Caco-2 (cell line): ENCODE measurements around the gene TRIML2. TPM values are rescaled to one million over a fixed set of nuclear protein-coding genes. Genes with fewer than 3 reads are reported as not detected.
A peak's percentile ranks its signal among the peaks of the same experiment; 100 is the strongest.

Source experiments
- Bru-seq: library from RNA; stranded (reverse); fragments of 400-500 nt; gene quantifications from one replicate; lab custom pipeline; 2021; lab: Mats Ljungman, UMichigan
- BruChase-seq, 2 experiments: library from RNA; stranded (reverse); fragments of 400-500 nt; gene quantifications; one replicate each; lab custom pipeline; 2021; lab: Mats Ljungman, UMichigan
- BruUV-seq: library from RNA; stranded (reverse); fragments of 400-500 nt; replicated peaks from 2 replicates; lab custom pipeline; 2021; lab: Mats Ljungman, UMichigan
- CTCF ChIA-PET: fragments of 300-600 bp; sonication (Branson Sonifier 250); formaldehyde crosslinking; loops from one replicate; lab custom pipeline; 2022; ENCODE audit warnings: antibody characterized with exemption; lab: Charles Lee
- POLR2A ChIA-PET: fragments of 300-600 bp; sonication (Branson Sonifier 250); formaldehyde crosslinking; loops from one replicate; lab custom pipeline; 2022; ENCODE audit warnings: antibody characterized with exemption; lab: Charles Lee
- DNase-seq, 2 experiments: peaks; one replicate each; pipeline versions ENCODE4 v3.0.0 to v3.0.0-alpha.2; 2020 to 2022
- H3K27me3 ChIP-seq: replicated peaks from 2 replicates; pipeline ENCODE4 v1.6.0; 2011; ENCODE audit warnings: low read length; ENCODE audit not compliant: control insufficient read depth, insufficient read depth
- H3K36me3 ChIP-seq: 2 replicates; pipeline ENCODE4 v1.5.1; 2011; ENCODE audit warnings: low read length; ENCODE audit not compliant: control insufficient read depth, insufficient read depth
- H3K4me1 ChIP-seq: fragments of 250-450 bp; sonication (Bioruptor Pico); 2 replicates; pipeline ENCODE4 v1.5.1; 2020; ENCODE audit warnings: mild to moderate bottlenecking
- H3K4me3 ChIP-seq: 2 replicates; pipeline ENCODE4 v1.5.1; 2011; ENCODE audit warnings: low read depth, mild to moderate bottlenecking, control low read depth, low read length
- H3K9me3 ChIP-seq: fragments of 250-450 bp; sonication (Bioruptor Pico); 2 replicates; pipeline ENCODE4 v1.5.1; 2020; ENCODE audit warnings: mild to moderate bottlenecking, moderate library complexity
- H3K27ac Mint-ChIP-seq: one replicate; pipeline ENCODE4 v1.8.0; 2022; ENCODE audit warnings: mixed read lengths; ENCODE audit not compliant: unreplicated experiment
- H3K27me3 Mint-ChIP-seq: one replicate; pipeline ENCODE4 v1.8.0; 2022; ENCODE audit warnings: mixed read lengths; ENCODE audit not compliant: insufficient read depth, unreplicated experiment
- H3K36me3 Mint-ChIP-seq: one replicate; pipeline ENCODE4 v1.8.0; 2022; ENCODE audit warnings: mild to moderate bottlenecking, mixed read lengths; ENCODE audit not compliant: insufficient read depth, unreplicated experiment
- H3K4me1 Mint-ChIP-seq: one replicate; pipeline ENCODE4 v1.8.0; 2022; ENCODE audit warnings: low read depth, mixed read lengths; ENCODE audit not compliant: unreplicated experiment
- H3K4me3 Mint-ChIP-seq: one replicate; pipeline ENCODE4 v1.8.0; 2022; ENCODE audit warnings: mild to moderate bottlenecking, moderate library complexity, mixed read lengths; ENCODE audit not compliant: unreplicated experiment
- H3K9me3 Mint-ChIP-seq: one replicate; pipeline ENCODE4 v1.8.0; 2022; ENCODE audit warnings: mixed read lengths; ENCODE audit not compliant: unreplicated experiment
- intact Hi-C: fragments of 100-400 bp; cut with micrococcal nuclease; formaldehyde crosslinking; loops from one replicate; pipeline ENCODE4 v1.10.0; 2022; ENCODE audit not compliant: unreplicated experiment
- long read RNA-seq: library from polyadenylated mRNA; stranded (forward); transcript quantifications from one replicate; pipeline ENCODE4 v2.0.0, GENCODE V29; 2022
- total RNA-seq: library from RNA; stranded (reverse); gene quantifications from 2 replicates; pipeline ENCODE4 v1.2.3, GENCODE V29; 2022
- TF ChIP-seq, protein P1 (sequence below), 2 experiments: fragments of 200-600 bp in 1 of 2; IDR thresholded peaks; 1 replicate in 1 of 2; 2 replicates in 1 of 2; pipeline versions ENCODE4 v1.5.1 to v1.8.0; 2011 to 2022; ENCODE audit warnings: antibody characterized with exemption in 1 of 2, control low read depth in 1 of 2, inconsistent platforms in 1 of 2, low read depth in 1 of 2, low read length in 1 of 2, mild to moderate bottlenecking in 1 of 2, moderate library complexity in 1 of 2; ENCODE audit not compliant: insufficient read depth in 1 of 2, severe bottlenecking in 1 of 2, unreplicated experiment in 1 of 2

Gene TRIML2, protein sequence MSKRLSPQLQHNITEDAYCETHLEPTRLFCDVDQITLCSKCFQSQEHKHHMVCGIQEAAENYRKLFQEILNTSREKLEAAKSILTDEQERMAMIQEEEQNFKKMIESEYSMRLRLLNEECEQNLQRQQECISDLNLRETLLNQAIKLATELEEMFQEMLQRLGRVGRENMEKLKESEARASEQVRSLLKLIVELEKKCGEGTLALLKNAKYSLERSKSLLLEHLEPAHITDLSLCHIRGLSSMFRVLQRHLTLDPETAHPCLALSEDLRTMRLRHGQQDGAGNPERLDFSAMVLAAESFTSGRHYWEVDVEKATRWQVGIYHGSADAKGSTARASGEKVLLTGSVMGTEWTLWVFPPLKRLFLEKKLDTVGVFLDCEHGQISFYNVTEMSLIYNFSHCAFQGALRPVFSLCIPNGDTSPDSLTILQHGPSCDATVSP
- total RNA-seq (1.5 and 2.2 TPM in 2 replicates), Bru-seq, nascent RNA (percentile 34 among the genes with signal in this experiment), BruChase-seq, experiment 1, labeled RNA remaining after a 2-hour chase (percentile 40 among the genes with signal in this experiment), BruChase-seq, experiment 2, labeled RNA remaining after a 6-hour chase (percentile 40 among the genes with signal in this experiment)
- long read RNA-seq, partial matches to known transcripts: 0 of 3 reads
- long read RNA-seq, other reads (novel, unspliced or antisense): 3 of 3 reads

- H3K36me3 ChIP-seq: no peaks in the 10 kb centered on the region
- no peaks in the 10 kb centered on the region for H3K27me3 ChIP-seq
- peak within 1 kb of the TSS; percentile 73 for H3K27ac Mint-ChIP-seq
- peaks cover 24% of the 10 kb centered on the region for H3K4me1 Mint-ChIP-seq
- peaks cover 4% of the 10 kb centered on the region for H3K36me3 Mint-ChIP-seq
- POLR2A ChIA-PET: interaction anchor here (0.7 to 0.8 kb wide), 2 partner anchors 27 to 28 kb away, joined by 4 to 12 read pairs; no protein-coding TSS in a partner anchor
- H3K9me3 ChIP-seq: peaks cover 9% of the 10 kb centered on the region; the same call in 1 of the 2 replicates
- no TSS peak for BruUV-seq
- H3K4me3 Mint-ChIP-seq: peak within 1 kb of the TSS; percentile 36
- TF ChIP-seq, protein P1, sequence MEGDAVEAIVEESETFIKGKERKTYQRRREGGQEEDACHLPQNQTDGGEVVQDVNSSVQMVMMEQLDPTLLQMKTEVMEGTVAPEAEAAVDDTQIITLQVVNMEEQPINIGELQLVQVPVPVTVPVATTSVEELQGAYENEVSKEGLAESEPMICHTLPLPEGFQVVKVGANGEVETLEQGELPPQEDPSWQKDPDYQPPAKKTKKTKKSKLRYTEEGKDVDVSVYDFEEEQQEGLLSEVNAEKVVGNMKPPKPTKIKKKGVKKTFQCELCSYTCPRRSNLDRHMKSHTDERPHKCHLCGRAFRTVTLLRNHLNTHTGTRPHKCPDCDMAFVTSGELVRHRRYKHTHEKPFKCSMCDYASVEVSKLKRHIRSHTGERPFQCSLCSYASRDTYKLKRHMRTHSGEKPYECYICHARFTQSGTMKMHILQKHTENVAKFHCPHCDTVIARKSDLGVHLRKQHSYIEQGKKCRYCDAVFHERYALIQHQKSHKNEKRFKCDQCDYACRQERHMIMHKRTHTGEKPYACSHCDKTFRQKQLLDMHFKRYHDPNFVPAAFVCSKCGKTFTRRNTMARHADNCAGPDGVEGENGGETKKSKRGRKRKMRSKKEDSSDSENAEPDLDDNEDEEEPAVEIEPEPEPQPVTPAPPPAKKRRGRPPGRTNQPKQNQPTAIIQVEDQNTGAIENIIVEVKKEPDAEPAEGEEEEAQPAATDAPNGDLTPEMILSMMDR (IDR thresholded peaks at IDR 0.05; ENCODE audit: insufficient read depth in 1 of 2, low read depth in 1 of 2, low read length in 1 of 2, severe bottlenecking in 1 of 2, unreplicated experiment in 1 of 2): no peak
- peaks cover 32% of the 10 kb centered on the region for H3K4me1 ChIP-seq
- CTCF ChIA-PET: no interaction called here
- no peaks in the 10 kb centered on the region for H3K9me3 Mint-ChIP-seq
- intact Hi-C loops: loop anchor here (1.0 kb wide), 1 partner anchor 28 kb away; no protein-coding TSS in a partner anchor
- DNase-seq: peak; percentile 58 to 74
- no peak within 1 kb of the TSS for H3K4me3 ChIP-seq
- H3K27me3 Mint-ChIP-seq: no peaks in the 10 kb centered on the region
These were observed at the start of gene TRIML2 for GRCh38 chr4:188109157-188109755. TRIML2 (minus strand) TSS chr4:188109603; CDS start chr4:188105368, 4,235 bp downstream.

- Mint-ChIP-seq H3K27ac (no peak overlapping the region), H3K4me1 (peaks cover 15% of the 10 kb centered on the region), H3K9me3 (no peaks in the 10 kb centered on the region), H3K36me3 (peaks cover 18% of the 10 kb centered on the region), H3K4me3 (no peak overlapping the region), H3K27me3 (no peaks in the 10 kb centered on the region)
- Histone ChIP-seq H3K36me3 (no peaks in the 10 kb centered on the region), H3K4me3 (no peak overlapping the region), H3K9me3 (no peaks in the 10 kb centered on the region), H3K4me1 (peaks cover 16% of the 10 kb centered on the region), H3K27me3 (no peaks in the 10 kb centered on the region)
- intact Hi-C loops: no loop called here
- POLR2A ChIA-PET: no interaction called here
- no TSS peak for BruUV-seq
- no peak for DNase-seq
- CTCF ChIA-PET: no interaction called here
- TF ChIP-seq, protein P1 (IDR thresholded peaks at IDR 0.05; ENCODE audit: insufficient read depth in 1 of 2, low read depth in 1 of 2, low read length in 1 of 2, severe bottlenecking in 1 of 2, unreplicated experiment in 1 of 2): no peak
These were observed 48.9 kb upstream of the TRIML2 start for GRCh38 chr4:188158336-188158735.
